Transverse colon (tissue), 4 donors: ENCODE data around the gene NFIA. TPM values are rescaled to one million over a fixed set of nuclear protein-coding genes. Genes with fewer than 3 reads are reported as not detected.

ENCODE experiments used
- DNase-seq: peaks from one replicate; pipeline ENCODE4 v3.0.0-alpha.2; 2019
- H3K27ac ChIP-seq, 4 donors: fragments of 200-600 bp; sonication (generic); 2 replicates each; pipeline ENCODE4 v1.5.1; 2016 to 2018; ENCODE audit warnings: inconsistent platforms in 4 of 4
- H3K27me3 ChIP-seq: fragments of 200-600 bp; sonication (generic); 2 replicates; pipeline ENCODE4 v1.5.1; 2017; ENCODE audit warnings: inconsistent platforms
- H3K36me3 ChIP-seq, 4 donors: fragments of 200-600 bp; sonication (generic); 2 replicates each; pipeline ENCODE4 v1.5.1; 2017 to 2019; ENCODE audit warnings: inconsistent platforms in 4 of 4
- H3K4me1 ChIP-seq, 4 donors: fragments of 200-600 bp; sonication (generic); 2 replicates each; pipeline ENCODE4 v1.5.1; 2017 to 2020; ENCODE audit warnings: inconsistent platforms in 4 of 4
- H3K4me3 ChIP-seq, 4 donors: fragments of 200-600 bp; sonication (generic); 1 replicate in 1 of 4; 2 replicates in 3 of 4; pipeline versions ENCODE4 v1.5.1 to v1.6.1; 2017 to 2019; ENCODE audit warnings: inconsistent platforms in 4 of 4
- H3K9me3 ChIP-seq, 2 donors: fragments of 200-600 bp; sonication (generic); 2 replicates each; pipeline ENCODE4 v1.5.1; 2017 to 2019; ENCODE audit warnings: inconsistent platforms in 2 of 2
- EP300 ChIP-seq: sonication (generic); formaldehyde crosslinking; IDR thresholded peaks from one replicate; pipeline ENCODE4 v1.6.1; 2017; ENCODE audit warnings: antibody characterized with exemption, low read depth
- POLR2A ChIP-seq: fragments of 450-650 bp; IDR thresholded peaks from one replicate; pipeline ENCODE4 v1.6.1; 2016; ENCODE audit warnings: antibody characterized with exemption, mild to moderate bottlenecking, moderate library complexity
- POLR2AphosphoS5 ChIP-seq, 3 donors: sonication (generic); formaldehyde crosslinking; IDR thresholded peaks; one replicate each; pipeline ENCODE4 v1.6.1; 2016; ENCODE audit warnings: antibody characterized with exemption in 3 of 3
- WGBS, 2 donors: methylation state at CpG; one replicate each; pipeline ENCODE4 v1.1.5; 2018; ENCODE audit warnings: low coverage in 1 of 2; 5-methylcytosine and 5-hydroxymethylcytosine counted together
- in situ Hi-C, 4 donors: fragments of 200-750 bp; cut with MboI; loops; one replicate each; pipeline versions ENCODE4 v1.15.0 to v1.15.1; 2017; ENCODE audit warnings: low sequenced_read_pairs in 3 of 4, low pct_ligation_motif_present in 1 of 4, low pct_unique_long_range_greater_than_20kb in 1 of 4
- intact Hi-C: fragments of 100-400 bp; cut with DNase I; formaldehyde crosslinking; loops from one replicate; pipeline ENCODE4 v1.15.1; 2023; ENCODE audit warnings: low total_unique reads
- total RNA-seq, 4 donors: library from RNA; depleted of rRNA; stranded (reverse); fragments of >200 nt; gene quantifications; one replicate each; pipeline ENCODE4 v1.1.0, GENCODE V29; 2016
- TF ChIP-seq, protein P1 (sequence below), 5 experiments: fragments of 200-600 bp in 3 of 5; fragments of 450-650 bp in 2 of 5; sonication (generic) in 3 of 5; IDR thresholded peaks; 1 replicate in 2 of 5; 2 replicates in 3 of 5; pipeline ENCODE4 v1.5.1; 2016 to 2017; ENCODE audit warnings: antibody characterized with exemption in 5 of 5, inconsistent platforms in 3 of 5, mild to moderate bottlenecking in 2 of 5, moderate library complexity in 1 of 5

NFIA gene
- total RNA-seq, 4 donors from 2014 or later = 17.3 to 37.2 (median 29.8) TPM

DNA sequence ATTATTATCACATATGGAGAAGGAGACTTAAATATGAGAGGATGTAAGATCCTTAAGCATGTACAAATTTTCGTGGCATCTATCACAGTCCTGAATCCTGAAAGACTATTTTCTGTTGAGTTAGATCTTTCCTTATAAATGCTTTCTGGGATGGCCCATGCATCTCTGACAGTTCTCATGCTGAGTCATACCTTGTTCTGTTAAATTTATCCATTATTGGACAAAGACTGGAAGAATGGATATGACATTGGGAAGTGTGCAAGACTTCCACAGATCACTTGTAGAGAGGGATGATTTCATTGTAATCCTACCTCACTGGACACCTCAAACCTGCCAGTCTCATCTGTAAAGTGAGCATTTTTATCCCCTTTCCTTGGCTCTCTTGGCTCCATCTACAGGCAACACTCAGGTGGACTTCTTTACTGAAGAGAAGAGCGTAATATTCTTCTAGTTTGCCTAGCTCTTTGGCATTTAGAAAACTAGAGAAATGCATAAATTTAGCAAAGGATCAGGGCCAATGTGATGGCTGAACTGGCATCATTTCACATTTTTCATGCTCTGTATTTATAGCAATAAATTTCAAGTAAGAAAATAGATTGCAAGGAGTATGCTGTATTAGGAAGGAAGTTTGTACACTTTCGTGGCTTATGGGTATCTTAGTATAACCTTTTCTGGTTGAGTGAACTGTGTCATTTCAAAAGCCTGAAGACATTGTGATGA lies 128.2 kb downstream of the NFIA start:
- Histone ChIP-seq H3K27ac (no peak overlapping the region), H3K9me3 (no peaks in the 10 kb centered on the region), H3K27me3 (no peaks in the 10 kb centered on the region), H3K4me1 (no peaks in the 10 kb centered on the region), H3K36me3 (no peaks in the 10 kb centered on the region), H3K4me3 (no peak overlapping the region)
- DNase-seq = no peak
- 72 to 90% methylated on average over 3 of the region's 3 CpGs for WGBS, 2 donors
- TF ChIP-seq POLR2A = no peak
- TF ChIP-seq, protein P1, sequence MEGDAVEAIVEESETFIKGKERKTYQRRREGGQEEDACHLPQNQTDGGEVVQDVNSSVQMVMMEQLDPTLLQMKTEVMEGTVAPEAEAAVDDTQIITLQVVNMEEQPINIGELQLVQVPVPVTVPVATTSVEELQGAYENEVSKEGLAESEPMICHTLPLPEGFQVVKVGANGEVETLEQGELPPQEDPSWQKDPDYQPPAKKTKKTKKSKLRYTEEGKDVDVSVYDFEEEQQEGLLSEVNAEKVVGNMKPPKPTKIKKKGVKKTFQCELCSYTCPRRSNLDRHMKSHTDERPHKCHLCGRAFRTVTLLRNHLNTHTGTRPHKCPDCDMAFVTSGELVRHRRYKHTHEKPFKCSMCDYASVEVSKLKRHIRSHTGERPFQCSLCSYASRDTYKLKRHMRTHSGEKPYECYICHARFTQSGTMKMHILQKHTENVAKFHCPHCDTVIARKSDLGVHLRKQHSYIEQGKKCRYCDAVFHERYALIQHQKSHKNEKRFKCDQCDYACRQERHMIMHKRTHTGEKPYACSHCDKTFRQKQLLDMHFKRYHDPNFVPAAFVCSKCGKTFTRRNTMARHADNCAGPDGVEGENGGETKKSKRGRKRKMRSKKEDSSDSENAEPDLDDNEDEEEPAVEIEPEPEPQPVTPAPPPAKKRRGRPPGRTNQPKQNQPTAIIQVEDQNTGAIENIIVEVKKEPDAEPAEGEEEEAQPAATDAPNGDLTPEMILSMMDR (IDR thresholded peaks at IDR 0.05) = no peak
- no peak for TF ChIP-seq EP300
- TF ChIP-seq POLR2AphosphoS5 (IDR thresholded peaks at IDR 0.05) = no peak
- in situ Hi-C loops = no loop called here
- intact Hi-C loops = no loop called here

DNA sequence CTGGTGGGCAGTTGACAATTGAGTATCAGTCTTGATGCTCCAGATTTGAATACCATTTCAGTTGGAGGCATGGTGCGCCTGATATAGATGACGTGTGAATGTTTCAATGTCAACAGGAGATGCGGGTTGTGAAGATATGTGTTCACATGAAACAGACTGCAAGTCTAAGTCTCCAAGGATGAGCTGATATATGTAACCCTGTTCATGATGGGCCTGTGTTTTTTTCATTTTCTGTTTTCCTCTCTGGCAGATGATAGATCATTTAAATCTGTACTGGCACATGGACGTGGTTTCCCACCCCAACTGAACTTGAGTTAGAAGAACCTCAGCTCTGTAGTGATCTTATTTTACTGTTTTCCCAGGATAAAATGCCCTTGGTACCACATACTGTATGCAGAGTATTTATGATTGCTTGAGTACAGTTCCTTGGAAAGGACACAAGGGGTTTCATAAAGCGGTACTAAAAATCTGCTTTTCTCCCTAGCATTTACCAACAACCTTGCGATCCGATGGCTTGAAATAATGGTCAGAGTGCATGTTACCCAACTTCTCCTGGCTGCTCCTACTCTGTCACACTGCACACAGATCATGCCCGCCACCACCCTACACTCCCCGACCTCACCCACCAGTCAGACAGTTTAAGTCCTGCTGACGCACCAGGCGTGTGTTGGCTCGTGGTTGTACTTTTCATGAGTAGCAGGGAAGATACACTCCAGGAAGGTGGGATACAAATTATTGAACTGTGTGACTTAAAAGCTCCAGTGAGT lies 131.1 kb downstream of the NFIA start:
- H3K27me3 ChIP-seq = no peaks in the 10 kb centered on the region
- 91% methylated on average over 12 of the region's 12 CpGs; no CpG with 5 or more reads in 1 of the 2 donors for WGBS, 2 donors
- no peak for DNase-seq
- intact Hi-C loops (no loop called here), in situ Hi-C loops (no loop called here)
- H3K4me3 ChIP-seq = no peak overlapping the region
- H3K9me3 ChIP-seq = no peaks in the 10 kb centered on the region
- no peaks in the 10 kb centered on the region for H3K4me1 ChIP-seq
- no peak for TF ChIP-seq EP300
- TF ChIP-seq POLR2AphosphoS5 (IDR thresholded peaks at IDR 0.05) = no peak
- TF ChIP-seq POLR2A = no peak
- TF ChIP-seq, protein P1 (IDR thresholded peaks at IDR 0.05) = no peak
- no peaks in the 10 kb centered on the region for H3K36me3 ChIP-seq
- no peak overlapping the region for H3K27ac ChIP-seq

DNA sequence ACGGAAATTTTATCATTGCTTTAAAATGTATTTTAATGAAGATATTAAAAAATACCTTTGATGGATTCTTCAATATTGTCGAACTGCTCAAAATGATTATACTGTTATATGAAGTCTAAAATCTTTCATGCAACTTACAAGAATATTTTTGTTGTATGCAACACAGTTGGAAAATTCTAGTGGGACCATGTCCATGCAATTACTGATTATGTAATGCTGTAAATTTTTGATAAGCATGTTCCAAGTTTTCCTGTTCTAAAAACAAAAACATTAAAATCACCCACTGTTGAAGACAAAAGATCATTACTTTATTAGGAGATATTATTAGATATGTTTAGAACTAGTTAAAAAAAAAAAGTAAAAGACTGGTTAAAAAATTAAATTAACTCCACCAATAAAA lies 132.8 kb downstream of the NFIA start:
- no peaks in the 10 kb centered on the region for H3K27me3 ChIP-seq
- H3K4me3 ChIP-seq = no peak overlapping the region
- intact Hi-C loops (no loop called here), in situ Hi-C loops (no loop called here)
- H3K9me3 ChIP-seq = no peaks in the 10 kb centered on the region
- no peaks in the 10 kb centered on the region for H3K4me1 ChIP-seq
- H3K27ac ChIP-seq = no peak overlapping the region
- no peak for DNase-seq
- no peaks in the 10 kb centered on the region for H3K36me3 ChIP-seq
- 89% methylated on average over 2 of the region's 2 CpGs for WGBS, 2 donors
- no peak for TF ChIP-seq POLR2AphosphoS5 (IDR thresholded peaks at IDR 0.05)
- TF ChIP-seq POLR2A = no peak
- TF ChIP-seq, protein P1 (IDR thresholded peaks at IDR 0.05) = no peak
- no peak for TF ChIP-seq EP300

DNA sequence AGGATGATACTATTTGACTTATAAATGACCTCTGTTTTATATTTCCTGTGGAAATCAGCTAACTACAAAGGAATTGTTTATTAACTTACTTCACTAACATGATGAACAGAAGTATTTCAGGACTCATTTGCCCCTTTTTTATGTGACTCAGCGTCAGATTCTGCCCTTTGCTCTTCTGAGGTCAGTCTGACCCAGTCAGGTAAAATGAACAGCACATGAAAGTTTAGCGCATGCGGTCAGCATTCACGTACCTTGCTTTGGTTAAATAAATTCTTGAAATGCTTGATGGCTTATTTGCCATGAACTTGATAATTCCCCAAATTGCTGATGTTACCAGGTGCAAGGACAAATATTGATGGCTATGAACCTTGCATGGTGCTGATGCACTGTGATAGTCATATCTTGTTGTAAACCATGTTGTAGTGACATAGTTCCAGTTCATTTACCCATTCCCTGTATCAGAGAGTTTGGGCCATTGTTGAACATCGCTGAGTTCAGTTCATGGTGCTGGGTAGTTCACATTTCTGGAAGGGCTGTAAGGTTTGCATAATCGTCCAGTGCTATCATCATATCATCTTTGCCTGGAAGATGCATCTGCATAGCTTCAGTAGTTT lies 133.4 kb downstream of the NFIA start:
- TF ChIP-seq, protein P1 (IDR thresholded peaks at IDR 0.05) = no peak
- TF ChIP-seq POLR2A (no peak), POLR2AphosphoS5 (IDR thresholded peaks at IDR 0.05) (no peak), EP300 (no peak)
- in situ Hi-C loops (no loop called here), intact Hi-C loops (no loop called here)
- DNase-seq = no peak
- Histone ChIP-seq H3K4me1 (no peaks in the 10 kb centered on the region), H3K9me3 (no peaks in the 10 kb centered on the region), H3K4me3 (no peak overlapping the region), H3K27ac (no peak overlapping the region), H3K27me3 (no peaks in the 10 kb centered on the region), H3K36me3 (no peaks in the 10 kb centered on the region)
- 85 to 87% methylated on average over 6 of the region's 6 CpGs for WGBS, 2 donors
